ENCODE measurements around the gene GFI1.

GFI1 gene

DNA sequence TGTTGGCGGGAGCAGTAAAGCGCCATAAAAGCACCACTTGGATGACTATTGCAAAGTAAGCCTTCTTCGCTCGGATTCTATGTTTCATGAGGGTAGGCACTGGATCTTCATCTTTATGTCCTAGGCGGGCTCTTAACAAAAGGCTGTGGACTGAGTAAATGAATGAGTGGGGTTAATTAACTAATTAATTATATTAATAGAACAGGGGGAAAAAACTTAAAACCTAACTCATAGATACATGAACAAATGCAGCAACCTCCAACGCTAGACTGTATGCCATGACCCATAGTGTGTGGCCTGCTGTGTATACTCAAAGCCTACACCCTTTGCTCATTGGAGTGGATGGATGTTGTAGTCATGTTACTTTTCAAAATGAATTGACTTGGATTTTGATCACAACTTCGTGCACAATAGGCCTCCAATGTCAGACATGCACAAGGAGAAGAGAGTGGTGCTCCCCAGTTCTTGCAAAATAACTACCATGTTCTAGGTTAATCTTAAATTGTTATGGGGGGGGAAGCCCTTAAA is 417 bp upstream of the GFI1 start:
- FAIRE-seq, result no peak

DNA sequence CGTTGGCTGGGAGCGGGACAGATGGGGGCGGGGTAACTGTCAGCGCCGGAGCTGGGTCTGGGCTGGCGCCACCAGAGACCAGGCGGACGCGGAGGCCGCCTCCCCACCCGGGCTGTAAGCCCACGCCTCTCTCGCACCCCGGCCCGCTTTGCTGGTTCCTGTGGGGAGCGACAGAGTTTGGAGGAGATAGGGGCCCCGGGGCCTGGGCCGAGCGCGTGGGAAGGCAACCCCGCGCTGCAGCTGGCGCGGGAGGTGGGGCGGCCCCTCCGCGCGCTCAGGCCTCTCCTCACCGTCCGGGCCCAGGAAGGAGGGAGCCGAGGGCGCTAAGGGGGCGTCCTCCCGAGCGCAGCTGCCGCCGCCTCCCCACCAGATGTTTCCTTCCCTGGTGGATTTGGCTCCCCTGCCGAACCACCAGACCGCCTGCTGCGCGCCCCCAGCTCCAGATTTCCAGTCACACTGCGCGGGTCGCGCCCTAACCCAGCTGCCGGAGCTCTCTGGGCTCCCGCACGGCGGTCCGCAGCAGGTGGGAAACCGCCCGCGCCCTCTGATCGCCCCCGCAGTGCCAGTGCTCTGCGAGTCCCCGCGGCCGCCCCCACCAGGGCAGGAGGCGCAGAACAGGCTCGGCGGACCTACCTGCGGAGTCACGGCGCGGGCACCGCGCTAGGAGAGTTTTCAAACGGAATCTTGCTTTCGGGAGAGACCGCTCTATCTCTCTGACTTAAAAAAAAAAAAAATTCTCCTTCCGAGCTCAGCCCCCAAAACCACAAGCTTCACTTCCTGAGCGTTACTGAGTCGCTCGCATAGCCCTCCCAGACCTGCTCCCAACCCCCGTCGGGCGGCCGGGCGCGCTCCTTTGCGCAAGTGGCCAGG is 1.1 kb downstream of the GFI1 start:
- no peak for FAIRE-seq

DNA sequence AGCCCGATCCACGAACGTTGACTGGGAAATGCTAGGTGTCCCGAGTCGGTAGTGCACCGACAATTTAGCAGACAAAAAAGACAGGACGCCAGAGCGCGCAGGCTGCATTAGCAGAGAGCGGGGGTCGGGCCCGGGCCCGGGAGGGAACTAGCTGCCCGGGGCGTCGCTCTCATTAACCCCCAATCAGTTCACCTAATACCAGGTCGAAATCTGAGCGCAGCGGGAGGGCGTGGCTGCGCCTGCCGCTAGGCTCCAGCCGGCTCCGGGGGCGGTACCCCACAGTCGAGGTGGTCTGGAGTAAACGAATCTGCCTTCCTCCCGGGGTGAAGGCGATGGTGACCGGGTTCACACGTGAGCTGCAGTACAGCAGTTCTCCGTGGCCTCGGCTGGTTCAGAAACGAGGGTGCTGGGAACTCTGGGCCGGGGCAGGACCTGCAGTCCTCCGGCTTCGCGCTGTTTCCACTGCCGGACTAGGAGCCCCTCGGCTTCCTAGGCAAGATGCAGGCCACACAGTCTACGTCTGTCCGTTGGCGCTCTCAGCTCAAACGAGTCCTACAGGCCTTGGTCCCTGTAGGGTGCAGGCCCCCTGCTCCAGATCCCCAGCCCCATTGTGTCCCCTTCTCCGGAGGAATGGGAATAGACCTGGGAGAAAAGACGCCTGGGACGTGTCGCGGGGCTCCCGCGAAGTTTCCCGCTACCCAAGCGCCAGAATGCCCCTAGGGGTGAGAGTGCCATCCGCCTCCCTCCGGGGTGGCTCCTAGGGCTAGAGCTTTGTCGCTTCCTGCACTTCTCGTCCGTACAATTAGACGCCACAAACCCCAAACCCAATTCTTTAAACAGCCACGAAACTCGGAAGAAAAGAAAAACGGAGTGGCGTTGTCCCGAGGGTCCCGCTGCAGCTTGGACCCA is 2.0 kb downstream of the GFI1 start:
- no peak for FAIRE-seq

DNA sequence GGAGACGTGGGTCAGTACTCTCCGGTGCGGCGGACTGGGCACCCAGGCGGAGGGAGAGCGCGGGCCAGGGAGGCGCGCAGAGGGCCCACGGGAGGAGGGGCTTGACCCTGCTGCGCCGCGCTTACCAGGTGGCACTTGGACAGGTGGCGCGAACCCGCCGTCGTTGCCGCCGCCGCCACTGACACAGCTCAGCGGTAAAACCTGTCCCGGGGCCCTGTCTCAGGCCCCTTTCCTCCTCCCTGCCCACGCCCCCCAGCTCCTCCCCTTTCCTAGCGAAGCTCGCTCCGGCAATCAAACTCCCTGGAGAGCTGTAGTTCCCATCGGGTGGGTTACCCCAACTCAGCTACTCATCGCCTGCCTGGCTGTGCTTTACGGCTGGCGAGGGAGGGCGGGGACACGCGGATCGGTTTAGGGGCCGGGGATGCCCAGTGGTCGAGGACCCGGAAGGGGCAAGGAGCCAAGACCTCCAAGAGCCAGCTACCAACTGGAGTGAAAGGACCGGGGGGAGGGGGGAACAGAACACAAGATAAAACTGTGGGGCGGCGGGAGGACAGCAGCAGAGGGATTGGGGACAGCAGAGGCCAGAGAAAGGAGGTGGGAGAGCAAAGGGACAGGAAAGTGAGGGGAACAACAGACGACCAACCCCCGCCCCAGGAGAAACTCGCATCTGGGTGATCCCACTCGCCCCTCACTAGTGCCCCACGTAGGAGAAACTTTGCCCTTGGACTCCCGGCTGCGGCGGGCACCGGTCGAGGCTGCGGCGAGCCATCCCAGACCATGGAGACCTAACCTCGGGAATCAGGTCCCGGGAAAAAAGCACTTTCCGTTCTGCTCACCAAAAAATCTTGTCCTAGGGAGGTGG is 2.9 kb downstream of the GFI1 start:
- no peak for FAIRE-seq

DNA sequence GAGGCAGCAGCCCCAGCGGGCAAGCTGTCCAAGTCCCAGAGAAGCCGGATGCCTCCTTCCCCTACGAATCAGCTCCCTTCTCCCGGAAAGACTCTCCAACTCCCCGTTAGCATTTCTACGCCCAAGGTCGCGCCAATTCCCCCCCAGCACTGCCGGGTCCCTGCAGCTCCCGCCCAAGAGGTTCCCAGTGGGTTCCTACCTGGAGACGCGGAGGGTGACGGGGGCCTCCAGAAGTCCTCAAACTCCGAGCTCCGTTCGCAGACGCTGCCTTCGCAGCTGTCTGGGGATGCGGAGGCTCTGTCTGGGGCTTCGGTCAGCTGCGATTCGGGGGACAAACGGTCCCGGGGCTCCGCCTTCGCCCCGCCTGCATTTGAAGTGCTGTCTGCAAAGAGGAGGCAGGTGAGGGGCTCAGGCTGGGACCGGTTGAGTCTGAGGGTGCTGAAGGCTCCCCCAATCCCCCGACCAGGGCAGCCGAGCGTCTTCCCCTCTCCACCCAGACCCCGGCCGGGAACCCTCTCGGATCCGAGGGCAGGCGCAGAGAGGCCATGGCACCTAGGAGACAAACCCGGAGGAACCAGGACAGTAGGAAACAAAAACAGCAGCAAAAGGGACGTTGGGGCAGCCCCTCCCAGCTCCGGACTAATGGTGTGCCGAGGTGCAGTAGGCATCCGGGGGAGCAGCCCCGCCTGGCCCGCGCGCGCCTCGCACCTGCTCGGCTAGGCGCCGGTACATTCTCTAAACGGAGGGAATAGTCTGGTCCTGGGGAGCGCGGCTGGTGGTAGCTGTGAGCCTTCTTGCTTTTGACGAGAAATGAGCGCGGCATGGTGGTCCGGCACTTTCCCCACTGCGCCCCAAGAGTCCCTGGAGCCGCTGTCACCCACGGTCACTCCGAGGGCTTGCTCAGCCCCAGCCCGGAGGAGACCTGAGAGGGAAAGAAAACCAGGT is 3.8 kb downstream of the GFI1 start:
- no peak for FAIRE-seq

DNA sequence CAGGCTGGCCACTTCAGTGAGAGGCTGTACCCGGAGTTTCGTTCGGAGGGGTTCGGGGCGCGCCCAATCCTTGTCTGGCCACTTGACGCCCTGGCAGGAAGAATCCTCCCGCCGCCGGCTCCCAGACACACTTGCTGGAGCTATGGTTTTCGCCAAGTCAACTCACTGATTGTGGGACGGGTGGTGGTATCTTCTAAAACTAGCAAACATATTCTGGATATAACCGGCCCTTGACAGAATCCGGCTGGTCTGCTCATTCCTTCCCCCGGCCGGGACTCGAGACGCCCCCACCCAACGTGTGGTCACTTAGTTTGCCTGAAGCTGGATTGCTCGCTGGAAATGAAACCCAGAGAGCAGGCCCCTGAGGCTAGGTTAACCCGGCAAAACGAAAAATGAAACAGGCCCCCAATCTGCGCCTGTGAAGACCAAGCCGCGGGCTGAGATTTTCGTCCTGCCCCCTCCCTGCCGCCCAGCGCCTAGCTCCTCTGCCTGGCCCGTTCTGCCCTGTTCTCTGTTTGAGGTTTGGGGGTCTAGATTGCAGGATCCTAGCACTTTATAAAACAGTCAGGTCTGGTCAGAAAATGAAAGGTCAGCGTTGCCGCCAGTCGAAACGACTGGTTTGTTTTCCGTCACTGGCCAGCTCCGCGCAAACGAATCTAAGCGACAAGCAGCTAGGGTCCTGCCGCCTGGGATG is 4.6 kb downstream of the GFI1 start:
- FAIRE-seq, result no peak

DNA sequence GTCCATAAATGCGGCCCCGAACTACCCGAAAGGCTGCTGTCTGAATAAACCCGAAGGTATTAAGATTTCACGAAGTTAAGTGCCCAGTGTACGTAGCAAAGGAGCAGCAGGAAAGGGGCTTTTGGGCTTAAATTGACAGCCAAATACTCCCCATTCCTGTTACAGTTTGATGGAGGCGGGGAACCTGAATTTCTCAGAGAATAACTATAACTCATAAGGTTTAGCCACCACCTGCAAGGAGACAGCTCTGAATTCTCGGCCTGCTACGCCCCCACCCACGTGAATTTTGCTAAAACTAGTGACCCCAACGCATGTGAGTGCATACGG is 5.2 kb downstream of the GFI1 start:
- no peak for FAIRE-seq

DNA sequence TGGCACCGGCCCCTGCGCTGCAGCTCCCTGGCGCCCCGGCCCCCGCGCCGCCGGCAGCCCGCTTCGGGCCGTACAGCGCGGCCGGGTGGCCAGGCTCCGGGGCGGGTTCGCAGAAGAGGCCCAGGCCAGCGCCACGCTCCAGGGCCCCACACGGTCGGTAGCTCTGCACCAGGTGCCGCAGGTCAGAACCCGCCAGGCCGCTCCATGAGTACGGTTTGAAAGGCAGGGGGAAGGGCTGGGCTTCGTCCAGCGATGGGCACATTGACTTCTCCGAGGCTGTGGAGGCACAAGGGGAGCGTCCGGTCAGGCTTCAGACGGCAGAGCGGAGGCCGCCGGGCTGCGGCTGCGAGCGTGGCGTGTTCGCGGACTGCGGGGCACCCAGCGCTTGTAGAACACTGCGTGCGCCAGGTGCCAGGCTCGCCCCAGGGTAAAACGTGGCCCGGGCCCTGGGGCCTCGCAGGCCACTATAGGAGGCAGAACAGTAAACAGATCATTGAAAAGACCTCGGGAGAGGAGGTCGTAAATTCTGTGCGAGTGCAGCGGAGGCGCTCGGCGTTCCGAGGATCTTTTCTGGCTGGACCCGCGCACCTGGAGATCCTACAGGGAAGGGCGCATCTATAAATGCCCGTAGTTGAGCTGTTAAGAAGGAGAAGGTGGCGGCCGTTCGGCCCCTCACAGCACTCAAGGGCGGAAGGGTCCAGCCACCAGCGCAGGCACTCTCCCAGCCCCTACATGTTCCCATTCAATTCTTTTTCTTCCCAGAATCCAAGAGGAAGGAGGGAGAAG is 5.7 kb downstream of the GFI1 start:
- no peak for FAIRE-seq

DNA sequence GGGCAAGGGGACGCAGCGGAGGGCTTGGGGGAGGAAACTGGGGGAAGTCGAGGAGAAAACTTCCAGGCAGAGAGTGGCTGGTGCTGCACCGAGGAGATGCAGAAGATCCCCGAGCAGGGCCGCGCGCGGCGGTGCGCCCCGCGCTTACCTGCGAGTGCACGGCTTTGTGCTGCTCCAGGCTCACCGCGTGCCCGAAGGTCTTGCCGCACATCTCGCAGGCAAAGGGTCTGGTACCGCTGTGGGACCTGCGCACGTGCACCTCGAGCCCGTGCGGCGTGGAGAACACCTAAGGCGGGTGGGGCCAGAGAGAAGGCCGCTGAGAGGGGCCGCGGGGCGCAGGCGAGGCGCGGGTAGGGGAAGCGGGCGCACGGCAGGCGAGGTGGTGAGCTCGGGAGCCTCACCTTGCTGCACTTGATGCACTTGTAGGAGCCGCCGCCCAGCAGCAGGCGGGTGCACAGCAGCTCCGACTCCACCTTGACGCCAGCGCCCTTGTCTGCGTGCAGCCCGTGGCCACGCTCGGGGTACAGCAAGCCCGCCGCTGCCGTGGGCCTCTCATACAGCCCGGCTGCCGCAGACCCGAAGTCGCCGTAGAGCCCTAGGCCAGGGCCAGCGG is 6.4 kb downstream of the GFI1 start:
- no peak for FAIRE-seq

DNA sequence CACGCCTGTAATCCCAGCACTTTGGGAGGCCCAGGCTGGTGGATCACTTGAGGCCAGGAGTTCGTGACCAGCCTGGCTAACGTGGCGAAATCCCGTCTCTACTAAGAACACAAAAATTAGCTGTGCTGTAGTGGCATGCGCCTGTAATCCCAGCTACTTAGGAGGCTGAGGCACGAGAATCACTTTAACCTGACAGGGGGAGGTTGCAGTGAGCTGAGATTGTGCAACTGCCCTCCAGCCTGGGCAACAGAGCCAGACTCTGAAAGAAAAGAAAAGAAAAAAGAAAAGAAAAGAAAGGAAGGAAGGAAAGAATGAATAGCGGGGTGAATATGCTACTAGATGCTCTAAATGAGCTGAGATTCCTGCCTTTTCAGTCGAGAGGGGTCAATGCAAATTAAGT is 7.1 kb downstream of the GFI1 start:
- no peak for FAIRE-seq

DNA sequence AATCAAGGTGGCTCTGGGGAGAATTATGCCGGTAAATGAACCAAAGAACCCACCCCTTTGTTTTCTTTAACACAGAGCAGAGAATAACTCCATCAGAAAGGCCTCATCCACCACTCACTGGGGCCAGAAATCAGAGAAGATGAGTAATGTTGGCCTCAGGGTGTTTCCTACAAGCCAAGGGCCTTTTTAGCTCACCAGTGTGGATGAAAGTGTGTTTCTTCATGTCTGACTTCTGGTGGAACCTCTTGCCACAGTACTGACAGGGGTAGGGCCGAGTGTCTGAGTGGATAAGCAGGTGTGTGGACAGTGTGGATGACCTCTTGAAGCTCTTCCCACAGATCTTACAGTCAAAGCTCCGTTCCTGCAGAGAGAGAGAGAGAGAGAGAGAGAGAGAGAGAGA is 8.3 kb downstream of the GFI1 start:
- FAIRE-seq, result no peak

DNA sequence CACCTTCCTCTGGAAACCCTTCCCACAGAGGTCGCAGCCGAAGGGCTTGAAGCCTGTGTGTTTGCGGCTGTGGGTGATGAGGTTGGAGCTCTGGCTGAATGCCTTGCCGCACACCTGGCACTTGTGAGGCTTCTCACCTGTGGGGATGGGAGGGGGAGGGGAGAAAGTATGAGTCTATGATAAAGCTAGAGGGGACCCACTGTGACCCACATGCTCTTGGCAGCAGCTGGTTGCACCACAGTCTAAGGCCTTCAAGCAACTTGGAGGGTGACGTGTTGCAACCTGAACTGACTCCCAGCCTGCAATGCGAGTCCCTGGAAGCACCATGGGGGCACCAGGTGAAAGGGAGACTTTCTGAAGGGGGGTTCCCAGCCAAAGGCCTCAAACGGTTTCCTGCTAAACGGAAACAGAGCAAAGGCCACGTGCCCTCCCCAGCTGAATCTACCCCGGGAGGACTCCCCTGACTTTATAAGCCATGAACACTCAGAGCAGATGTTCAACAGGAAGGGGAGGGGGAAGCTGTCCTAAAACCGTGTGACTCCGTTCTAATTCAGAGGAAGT is 10.6 kb downstream of the GFI1 start:
- no peak for FAIRE-seq

DNA sequence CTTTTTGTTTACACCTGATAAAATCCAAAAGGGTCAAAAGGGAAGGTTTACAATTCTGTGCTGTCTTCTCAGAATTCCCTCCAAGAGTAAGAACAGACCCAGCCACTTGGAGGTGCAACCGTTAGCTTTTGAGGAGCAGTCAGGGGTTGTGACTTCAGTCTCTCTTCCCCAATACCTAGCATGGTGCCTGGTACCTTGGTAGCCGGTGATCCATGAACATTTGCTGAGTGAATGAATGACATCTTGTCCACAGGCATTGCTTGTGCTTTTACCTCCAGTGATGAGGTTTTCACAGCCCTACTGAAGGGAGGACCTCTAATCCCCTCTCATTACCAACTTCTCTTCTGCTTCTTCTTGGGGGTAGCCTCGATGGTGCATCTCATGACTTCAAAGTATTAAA is 11.7 kb downstream of the GFI1 start:
- no peak for FAIRE-seq

DNA sequence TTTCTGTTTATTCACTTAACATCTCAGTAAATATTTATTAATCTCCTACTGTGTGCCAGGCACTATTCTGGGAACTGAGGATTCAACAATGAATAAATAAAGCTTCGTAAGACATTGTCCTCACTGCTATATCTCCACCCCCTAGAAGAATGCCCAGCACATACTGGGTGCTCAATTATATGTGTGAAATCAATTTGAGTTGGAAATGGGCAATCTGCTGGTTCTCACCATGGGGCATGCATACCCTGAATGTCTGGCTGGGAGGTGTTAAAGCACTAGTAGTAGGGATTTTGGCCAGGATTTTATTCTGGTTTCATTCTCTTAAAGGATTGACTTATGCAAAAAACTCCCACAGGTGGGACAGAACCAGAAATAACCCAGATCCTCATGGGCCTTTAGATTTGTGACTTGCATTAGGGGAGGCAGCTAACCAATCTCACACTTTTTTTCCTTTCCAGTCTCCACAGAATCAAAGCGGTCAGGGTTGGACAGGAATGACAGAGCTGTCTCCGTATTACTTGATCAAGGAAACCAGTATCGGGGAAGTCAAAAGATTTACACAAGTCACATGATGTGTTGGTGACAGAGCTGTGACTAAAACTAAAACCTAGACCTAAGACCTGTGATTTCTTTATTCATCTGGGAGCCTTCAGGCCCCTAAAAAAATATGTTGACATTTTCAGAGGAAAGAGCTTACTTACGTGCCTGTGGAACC is 12.8 kb downstream of the GFI1 start:
- no peak for FAIRE-seq

DNA sequence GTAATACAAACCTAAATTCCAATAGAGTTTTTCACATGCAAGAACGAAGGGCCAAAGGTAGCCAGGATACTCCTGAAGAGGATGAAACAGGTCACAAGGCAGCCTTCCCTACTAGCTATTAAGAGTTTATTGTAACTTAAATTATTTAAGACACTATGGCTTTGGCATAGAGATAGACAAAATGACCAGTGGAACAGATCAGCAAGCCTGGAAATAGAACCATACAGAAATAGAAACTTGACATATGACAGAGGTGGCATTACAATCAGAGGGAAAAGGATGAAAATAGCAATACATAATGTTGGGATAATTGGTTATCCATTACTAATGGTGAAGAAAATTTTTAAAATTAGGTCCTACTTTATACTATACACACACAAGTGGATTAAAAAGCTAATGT is 16.5 kb downstream of the GFI1 start:
- no peak for FAIRE-seq

DNA sequence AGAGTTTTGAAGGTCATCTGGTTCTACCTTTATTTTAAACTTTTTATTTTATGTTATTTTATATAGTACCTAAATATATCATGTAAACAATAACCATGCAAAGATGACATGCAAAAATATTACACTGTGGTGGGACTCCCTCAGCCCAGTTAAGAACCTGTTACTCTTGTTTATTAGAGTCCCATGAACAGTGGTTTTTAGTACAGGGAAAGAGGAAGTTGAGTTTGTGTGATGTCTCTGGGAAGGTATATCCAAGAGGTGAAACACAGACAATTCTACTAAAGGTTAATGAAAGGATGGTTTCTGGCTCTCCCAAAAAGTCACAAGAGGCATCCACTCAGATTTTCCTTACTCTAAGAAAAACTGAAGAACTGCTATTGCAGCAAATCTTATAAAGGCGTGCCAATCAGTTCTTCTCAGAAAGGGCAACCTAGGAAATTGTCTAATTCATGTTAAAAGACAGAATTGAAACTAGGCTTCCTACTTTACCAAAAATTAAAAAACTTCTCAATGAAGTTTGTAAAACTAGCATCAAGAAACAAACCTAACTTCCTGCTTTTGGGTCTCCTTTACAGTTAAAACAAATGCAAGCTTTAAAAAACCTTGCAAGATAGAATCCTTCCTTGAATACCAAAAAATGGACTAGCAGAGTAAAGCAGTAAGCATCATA is 19.9 kb downstream of the GFI1 start:
- FAIRE-seq, result no peak

DNA sequence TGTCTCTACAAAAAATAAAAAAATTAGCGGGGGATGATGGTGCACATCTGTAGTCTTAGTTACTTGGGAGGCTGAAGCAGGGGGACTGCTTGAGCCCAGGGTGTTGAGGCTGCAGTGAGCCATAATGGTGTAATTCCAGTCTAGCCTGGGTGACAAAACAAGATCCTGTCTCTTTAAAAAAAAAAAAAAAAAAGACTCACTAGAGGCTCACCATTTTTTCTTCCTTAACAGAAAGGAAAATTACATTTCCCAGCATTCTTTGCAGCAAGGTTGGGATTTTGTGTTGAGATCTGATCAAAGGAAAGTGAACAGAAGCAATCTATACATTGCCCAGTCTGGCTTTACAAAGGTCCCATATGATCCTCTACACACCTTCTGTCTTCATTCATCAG is 21.5 kb downstream of the GFI1 start:
- no peak for FAIRE-seq

DNA sequence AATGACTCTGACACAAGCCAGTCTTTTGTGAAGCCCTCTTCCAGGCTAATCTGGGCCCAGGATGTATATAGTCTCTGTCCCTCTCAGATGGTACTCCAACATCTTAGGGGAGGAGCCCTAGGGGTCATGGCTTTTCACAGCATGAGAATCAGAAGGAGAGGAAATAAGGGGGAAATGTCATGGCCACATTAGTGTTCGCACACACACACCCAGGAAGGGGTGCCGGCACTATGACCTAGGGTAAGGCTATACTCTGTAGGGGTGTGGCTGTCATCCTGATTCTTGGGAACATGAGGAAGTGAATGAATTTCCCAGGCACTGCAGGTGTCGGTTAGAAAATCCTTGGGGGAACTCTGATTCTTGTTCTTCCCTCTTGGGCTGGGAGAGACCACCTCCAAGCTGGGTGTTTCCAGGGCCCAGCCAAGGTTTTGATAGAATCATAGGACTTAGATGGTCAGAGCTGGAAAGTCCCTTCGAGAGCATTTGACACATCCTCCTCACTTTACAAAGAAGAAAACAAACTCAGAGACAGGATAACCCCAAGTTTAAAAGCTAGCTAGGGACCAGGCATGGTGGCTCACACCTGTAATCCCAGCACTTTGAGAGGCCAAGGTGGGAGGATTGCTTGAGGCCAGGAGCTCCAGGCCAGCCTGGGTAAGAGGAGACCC is 22.0 kb downstream of the GFI1 start:
- no peak for FAIRE-seq

Data from islet of Langerhans (tissue), 1 donor.